ENCODE results near the gene CLRN1. TPM values are rescaled to one million over a fixed set of nuclear protein-coding genes. Genes with fewer than 3 reads are reported as not detected.

Gene CLRN1
- total RNA-seq, 1 donor from 2014 or later: not detected

DNA sequence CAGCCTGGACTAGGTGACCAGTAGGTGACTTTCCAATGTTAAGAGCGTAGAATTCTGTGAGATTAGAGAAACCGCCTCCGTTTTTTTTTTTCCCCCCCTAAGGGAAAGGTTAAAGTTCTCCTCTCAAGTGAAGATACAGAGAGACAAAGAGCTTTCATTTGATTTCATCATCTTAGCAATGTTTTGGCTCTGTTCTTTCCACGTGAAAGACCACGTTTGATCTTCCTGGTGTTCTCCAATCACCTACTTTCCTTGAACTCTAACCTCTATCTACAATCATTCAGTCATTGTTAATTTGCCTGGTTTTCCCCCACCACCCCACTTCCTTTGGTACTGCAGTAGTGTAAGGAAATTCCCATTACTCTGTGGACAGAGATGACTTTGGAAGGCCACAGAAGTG is 36.9 kb upstream of the CLRN1 start:
- TF ChIP-seq, protein P1, sequence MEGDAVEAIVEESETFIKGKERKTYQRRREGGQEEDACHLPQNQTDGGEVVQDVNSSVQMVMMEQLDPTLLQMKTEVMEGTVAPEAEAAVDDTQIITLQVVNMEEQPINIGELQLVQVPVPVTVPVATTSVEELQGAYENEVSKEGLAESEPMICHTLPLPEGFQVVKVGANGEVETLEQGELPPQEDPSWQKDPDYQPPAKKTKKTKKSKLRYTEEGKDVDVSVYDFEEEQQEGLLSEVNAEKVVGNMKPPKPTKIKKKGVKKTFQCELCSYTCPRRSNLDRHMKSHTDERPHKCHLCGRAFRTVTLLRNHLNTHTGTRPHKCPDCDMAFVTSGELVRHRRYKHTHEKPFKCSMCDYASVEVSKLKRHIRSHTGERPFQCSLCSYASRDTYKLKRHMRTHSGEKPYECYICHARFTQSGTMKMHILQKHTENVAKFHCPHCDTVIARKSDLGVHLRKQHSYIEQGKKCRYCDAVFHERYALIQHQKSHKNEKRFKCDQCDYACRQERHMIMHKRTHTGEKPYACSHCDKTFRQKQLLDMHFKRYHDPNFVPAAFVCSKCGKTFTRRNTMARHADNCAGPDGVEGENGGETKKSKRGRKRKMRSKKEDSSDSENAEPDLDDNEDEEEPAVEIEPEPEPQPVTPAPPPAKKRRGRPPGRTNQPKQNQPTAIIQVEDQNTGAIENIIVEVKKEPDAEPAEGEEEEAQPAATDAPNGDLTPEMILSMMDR (IDR thresholded peaks at IDR 0.05; ENCODE audit: insufficient read depth, low read depth, low read length): no peak
- no peak for TF ChIP-seq EZH2 (IDR thresholded peaks at IDR 0.05; ENCODE audit: insufficient read depth, low read length)
- H3K4me3 ChIP-seq (ENCODE audit: insufficient read depth, low read depth, low read length): no peak overlapping the region
- Mint-ChIP-seq H3K36me3 (ENCODE audit: low read depth, unreplicated experiment) (no peaks in the 10 kb centered on the region), H3K4me1 (ENCODE audit: low read depth, unreplicated experiment) (no peaks in the 10 kb centered on the region), H3K27ac (ENCODE audit: unreplicated experiment) (no peak overlapping the region), H3K9me3 (ENCODE audit: unreplicated experiment) (no peaks in the 10 kb centered on the region), H3K27me3 (ENCODE audit: low read depth, unreplicated experiment) (peaks cover 7% of the 10 kb centered on the region), H3K4me3 (ENCODE audit: unreplicated experiment) (no peak overlapping the region)
- no peak overlapping the region for H3K27ac ChIP-seq (ENCODE audit: low read depth, low read length)
- no peaks in the 10 kb centered on the region for H3K79me2 ChIP-seq (ENCODE audit: insufficient read depth, low read length)
- no peak overlapping the region for H2AFZ ChIP-seq (ENCODE audit: low read depth, low read length)
- no peaks in the 10 kb centered on the region for H3K4me1 ChIP-seq (ENCODE audit: insufficient read depth, low read length)
- DNase-seq (ENCODE audit: low read depth): no peak
- H3K9ac ChIP-seq (ENCODE audit: low read length): no peak overlapping the region
- no peak for FAIRE-seq
- no peaks in the 10 kb centered on the region for H3K9me3 ChIP-seq (ENCODE audit: insufficient read depth, low read depth, low read length)
- peaks cover 3% of the 10 kb centered on the region for H3K27me3 ChIP-seq (ENCODE audit: insufficient read depth, low read length)
- no peak overlapping the region for H3K4me2 ChIP-seq (ENCODE audit: low read length)
- no peaks in the 10 kb centered on the region for H3K36me3 ChIP-seq (ENCODE audit: insufficient read depth, low read length)
- H4K20me1 ChIP-seq (ENCODE audit: insufficient read depth, low read length): no peaks in the 10 kb centered on the region

DNA sequence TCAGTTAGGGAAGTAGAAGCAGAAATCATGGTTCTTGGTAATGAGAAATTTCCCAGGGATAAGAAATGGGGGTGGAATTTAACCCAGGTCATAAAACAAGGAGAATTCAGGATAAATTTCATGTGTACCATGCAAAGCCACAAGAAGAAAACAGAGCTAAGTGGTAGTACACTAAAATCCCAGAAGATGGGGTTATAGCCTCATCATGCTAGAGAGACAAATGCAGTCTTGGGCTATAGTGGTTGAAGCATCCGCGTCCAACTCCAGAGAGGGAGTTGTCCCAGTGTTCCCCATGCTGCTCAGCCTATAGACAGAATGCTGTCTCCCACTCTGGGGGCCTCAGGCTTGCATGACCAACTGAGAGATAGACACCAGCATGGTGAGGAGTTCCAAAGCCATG is 36.2 kb upstream of the CLRN1 start:
- Mint-ChIP-seq H3K27ac (ENCODE audit: unreplicated experiment) (no peak overlapping the region), H3K36me3 (ENCODE audit: low read depth, unreplicated experiment) (no peaks in the 10 kb centered on the region), H3K4me1 (ENCODE audit: low read depth, unreplicated experiment) (no peaks in the 10 kb centered on the region), H3K4me3 (ENCODE audit: unreplicated experiment) (no peak overlapping the region), H3K27me3 (ENCODE audit: low read depth, unreplicated experiment) (peaks cover 7% of the 10 kb centered on the region), H3K9me3 (ENCODE audit: unreplicated experiment) (no peaks in the 10 kb centered on the region)
- peak; percentile 72 for FAIRE-seq
- Histone ChIP-seq H3K9me3 (ENCODE audit: insufficient read depth, low read depth, low read length) (no peaks in the 10 kb centered on the region), H3K27me3 (ENCODE audit: insufficient read depth, low read length) (peaks cover 3% of the 10 kb centered on the region), H3K4me3 (ENCODE audit: insufficient read depth, low read depth, low read length) (no peak overlapping the region), H3K27ac (ENCODE audit: low read depth, low read length) (no peak overlapping the region), H3K4me1 (ENCODE audit: insufficient read depth, low read length) (no peaks in the 10 kb centered on the region), H4K20me1 (ENCODE audit: insufficient read depth, low read length) (no peaks in the 10 kb centered on the region), H3K36me3 (ENCODE audit: insufficient read depth, low read length) (no peaks in the 10 kb centered on the region), H3K79me2 (ENCODE audit: insufficient read depth, low read length) (no peaks in the 10 kb centered on the region), H3K9ac (ENCODE audit: low read length) (no peak overlapping the region), H3K4me2 (ENCODE audit: low read length) (no peak overlapping the region), H2AFZ (ENCODE audit: low read depth, low read length) (no peak overlapping the region)
- TF ChIP-seq EZH2 (IDR thresholded peaks at IDR 0.05; ENCODE audit: insufficient read depth, low read length): no peak
- TF ChIP-seq, protein P1 (IDR thresholded peaks at IDR 0.05; ENCODE audit: insufficient read depth, low read depth, low read length): peak; percentile 56
- DNase-seq (ENCODE audit: low read depth): peak; percentile 40

DNA sequence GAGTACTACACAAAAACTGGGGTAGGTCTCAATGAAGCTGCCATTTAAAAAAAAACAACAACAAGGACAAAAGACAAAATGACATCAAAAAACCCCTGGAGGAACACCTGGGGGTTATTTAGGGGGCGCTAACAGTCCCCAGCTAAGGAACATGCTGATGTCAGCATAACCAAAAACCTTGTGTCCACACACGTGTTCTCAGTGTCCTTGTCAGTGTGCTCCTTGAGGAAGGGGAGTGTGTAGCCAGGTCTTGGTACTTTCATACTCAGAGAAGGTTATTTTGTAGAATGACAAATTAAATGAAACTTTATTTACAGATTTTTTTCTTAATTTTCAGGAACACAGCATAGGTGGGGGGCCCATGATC is 31.2 kb upstream of the CLRN1 start:
- Histone ChIP-seq H3K4me3 (ENCODE audit: insufficient read depth, low read depth, low read length) (no peak overlapping the region), H3K9me3 (ENCODE audit: insufficient read depth, low read depth, low read length) (no peaks in the 10 kb centered on the region), H3K36me3 (ENCODE audit: insufficient read depth, low read length) (no peaks in the 10 kb centered on the region), H3K4me2 (ENCODE audit: low read length) (peak overlapping the region; percentile 21), H3K27ac (ENCODE audit: low read depth, low read length) (no peak overlapping the region), H3K27me3 (ENCODE audit: insufficient read depth, low read length) (peaks cover 3% of the 10 kb centered on the region), H3K79me2 (ENCODE audit: insufficient read depth, low read length) (no peaks in the 10 kb centered on the region), H3K4me1 (ENCODE audit: insufficient read depth, low read length) (no peaks in the 10 kb centered on the region), H3K9ac (ENCODE audit: low read length) (no peak overlapping the region), H4K20me1 (ENCODE audit: insufficient read depth, low read length) (no peaks in the 10 kb centered on the region), H2AFZ (ENCODE audit: low read depth, low read length) (no peak overlapping the region)
- H3K27me3 Mint-ChIP-seq (ENCODE audit: low read depth, unreplicated experiment): peaks cover 7% of the 10 kb centered on the region
- no peak for FAIRE-seq
- H3K36me3 Mint-ChIP-seq (ENCODE audit: low read depth, unreplicated experiment): no peaks in the 10 kb centered on the region
- DNase-seq (ENCODE audit: low read depth): no peak
- no peaks in the 10 kb centered on the region for H3K9me3 Mint-ChIP-seq (ENCODE audit: unreplicated experiment)
- no peak overlapping the region for H3K27ac Mint-ChIP-seq (ENCODE audit: unreplicated experiment)
- no peak overlapping the region for H3K4me3 Mint-ChIP-seq (ENCODE audit: unreplicated experiment)
- H3K4me1 Mint-ChIP-seq (ENCODE audit: low read depth, unreplicated experiment): peaks cover 8% of the 10 kb centered on the region
- TF ChIP-seq, protein P1 (IDR thresholded peaks at IDR 0.05; ENCODE audit: insufficient read depth, low read depth, low read length): no peak
- no peak for TF ChIP-seq EZH2 (IDR thresholded peaks at IDR 0.05; ENCODE audit: insufficient read depth, low read length)
